Spleen (tissue), 7 donors: ENCODE data around the gene TMEM182.

Experiments
- CTCF ChIP-seq, 11 experiments: fragments of 200-600 bp in 7 of 11; fragments of 450-650 bp in 4 of 11; sonication (generic) in 4 of 11; IDR thresholded peaks in 8 of 11; conservative IDR thresholded peaks in 3 of 11; 1 replicate in 7 of 11; 2 replicates in 4 of 11; pipeline versions ENCODE4 v1.4.0 to v1.8.0; 2016 to 2021; ENCODE audit warnings: antibody characterized with exemption in 11 of 11, inconsistent platforms in 4 of 11, mild to moderate bottlenecking in 1 of 11
- POLR2A ChIP-seq, 3 donors: fragments of 450-650 bp; IDR thresholded peaks; one replicate each; pipeline ENCODE4 v1.5.1; 2017; ENCODE audit warnings: antibody characterized with exemption in 3 of 3, mild to moderate bottlenecking in 1 of 3
- POLR2AphosphoS5 ChIP-seq, 3 donors: sonication (generic); formaldehyde crosslinking; IDR thresholded peaks; one replicate each; pipeline ENCODE4 v1.5.1; 2017; ENCODE audit warnings: antibody characterized with exemption in 3 of 3
- donor health status: DM: no; HTN: no; CAD: no; lungs with moderate emphysema.
- donor health status: DM: no; HTN: no; CAD: no.
- donor health status: DM: no; HTN: no; CAD: no.

DNA sequence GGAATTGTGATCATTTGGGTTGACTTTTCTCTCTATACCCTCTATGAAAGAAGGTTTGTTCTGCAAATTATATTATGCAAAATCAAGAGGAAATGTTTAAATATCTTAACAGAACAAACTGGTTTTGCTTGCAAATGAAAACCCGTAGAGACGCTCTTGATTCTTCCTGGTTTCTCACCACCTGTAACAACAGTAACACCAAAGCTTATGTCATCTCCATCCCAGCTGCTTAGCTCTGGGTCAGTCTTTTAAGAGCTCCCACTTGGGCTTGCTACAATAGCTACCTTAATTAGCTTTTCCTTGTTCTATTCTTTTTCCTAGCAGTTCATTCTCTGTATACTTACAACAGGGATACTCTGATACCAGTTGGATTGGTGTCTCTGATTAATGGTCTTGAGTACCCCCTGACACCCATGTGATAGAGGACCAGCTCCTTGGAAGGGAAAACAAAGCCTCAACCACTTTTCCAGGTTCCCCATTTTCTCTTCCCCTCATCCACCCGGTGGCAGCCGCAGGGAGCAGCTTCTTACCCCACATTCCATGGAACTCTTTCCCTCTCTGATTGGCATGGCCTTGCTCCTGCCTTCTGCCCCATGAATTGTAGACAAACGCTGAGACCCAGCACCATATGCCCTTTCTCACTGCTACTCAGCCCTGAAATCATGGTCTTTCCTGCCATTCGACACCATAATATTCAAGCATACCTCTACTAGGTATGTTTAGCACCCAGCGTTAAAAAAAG is 27.7 kb downstream of the TMEM182 start:
- no peak for TF ChIP-seq POLR2A (IDR thresholded peaks at IDR 0.05)
- TF ChIP-seq CTCF (IDR thresholded peaks at IDR 0.05 in 8 of 11, conservative IDR thresholded peaks at IDR 0.05 in 3 of 11) = no peak
- TF ChIP-seq POLR2AphosphoS5 (IDR thresholded peaks at IDR 0.05) = no peak
